ENCODE measurements around the gene MAML1.

The MAML1 gene

GRCh38 chr5:179795049-179795862, 62.6 kb downstream of the MAML1 start:
- TF ChIP-seq CTCF (conservative IDR thresholded peaks at IDR 0.05; ENCODE audit: low read depth, low read length), result no peak
- Histone ChIP-seq H3K9ac (peak overlapping the region; percentile 6; the same call in 1 of the 2 replicates), H3K36me3 (ENCODE audit: insufficient read depth) (no peaks in the 10 kb centered on the region), H3K4me3 (IDR thresholded peaks at IDR 0.05; ENCODE audit: insufficient read depth, low read depth, low read length) (no peak overlapping the region), H4K20me1 (ENCODE audit: insufficient read depth) (no peaks in the 10 kb centered on the region), H3K79me2 (ENCODE audit: insufficient read depth, low read depth) (no peaks in the 10 kb centered on the region), H3K27me3 (ENCODE audit: insufficient read depth, low read depth) (no peaks in the 10 kb centered on the region), H2AFZ (ENCODE audit: low read depth) (peak overlapping the region; percentile 41; the same call in 1 of the 2 replicates), H3K27ac (no peak overlapping the region), H3K4me1 (ENCODE audit: low read depth, poor library complexity, severe bottlenecking) (peaks cover 4% of the 10 kb centered on the region), H3K4me2 (peak overlapping the region; percentile 42)

GRCh38 chr5:179795863-179796833, 63.5 kb downstream of the MAML1 start:
- Histone ChIP-seq H3K4me1 (ENCODE audit: low read depth, poor library complexity, severe bottlenecking) (peaks cover 4% of the 10 kb centered on the region), H3K4me3 (IDR thresholded peaks at IDR 0.05; ENCODE audit: insufficient read depth, low read depth, low read length) (no peak overlapping the region), H3K9ac (peak overlapping the region; percentile 6; the same call in 1 of the 2 replicates), H2AFZ (ENCODE audit: low read depth) (peak overlapping the region; percentile 41; the same call in 1 of the 2 replicates), H3K27ac (no peak overlapping the region), H3K36me3 (ENCODE audit: insufficient read depth) (no peaks in the 10 kb centered on the region), H4K20me1 (ENCODE audit: insufficient read depth) (no peaks in the 10 kb centered on the region), H3K4me2 (peak overlapping the region; percentile 60), H3K27me3 (ENCODE audit: insufficient read depth, low read depth) (no peaks in the 10 kb centered on the region), H3K79me2 (ENCODE audit: insufficient read depth, low read depth) (no peaks in the 10 kb centered on the region)
- TF ChIP-seq CTCF (conservative IDR thresholded peaks at IDR 0.05; ENCODE audit: low read depth, low read length), result no peak; the same call in 1 of the 2 replicates

GRCh38 chr5:179796877-179797608, 64.4 kb downstream of the MAML1 start:
- no peak overlapping the region for H3K9ac ChIP-seq
- no peaks in the 10 kb centered on the region for H4K20me1 ChIP-seq (ENCODE audit: insufficient read depth)
- no peak overlapping the region for H2AFZ ChIP-seq (ENCODE audit: low read depth)
- peak overlapping the region; percentile 60; the same call in 1 of the 2 replicates for H3K4me2 ChIP-seq
- no peak overlapping the region for H3K27ac ChIP-seq
- no peaks in the 10 kb centered on the region for H3K27me3 ChIP-seq (ENCODE audit: insufficient read depth, low read depth)
- H3K36me3 ChIP-seq (ENCODE audit: insufficient read depth), result no peaks in the 10 kb centered on the region
- TF ChIP-seq CTCF (conservative IDR thresholded peaks at IDR 0.05; ENCODE audit: low read depth, low read length), result no peak
- no peaks in the 10 kb centered on the region for H3K79me2 ChIP-seq (ENCODE audit: insufficient read depth, low read depth)
- peaks cover 4% of the 10 kb centered on the region for H3K4me1 ChIP-seq (ENCODE audit: low read depth, poor library complexity, severe bottlenecking)
- no peak overlapping the region for H3K4me3 ChIP-seq (IDR thresholded peaks at IDR 0.05; ENCODE audit: insufficient read depth, low read depth, low read length)

- H3K36me3 ChIP-seq (ENCODE audit: insufficient read depth), result no peaks in the 10 kb centered on the region
- no peak overlapping the region for H3K4me2 ChIP-seq
- H3K27me3 ChIP-seq (ENCODE audit: insufficient read depth, low read depth), result no peaks in the 10 kb centered on the region
- H3K4me3 ChIP-seq (IDR thresholded peaks at IDR 0.05; ENCODE audit: insufficient read depth, low read depth, low read length), result no peak overlapping the region
- no peak overlapping the region for H3K27ac ChIP-seq
- peaks cover 4% of the 10 kb centered on the region for H3K4me1 ChIP-seq (ENCODE audit: low read depth, poor library complexity, severe bottlenecking)
- no peak overlapping the region for H2AFZ ChIP-seq (ENCODE audit: low read depth)
- no peak overlapping the region for H3K9ac ChIP-seq
- no peaks in the 10 kb centered on the region for H3K79me2 ChIP-seq (ENCODE audit: insufficient read depth, low read depth)
- no peak for TF ChIP-seq CTCF (conservative IDR thresholded peaks at IDR 0.05; ENCODE audit: low read depth, low read length)
- no peaks in the 10 kb centered on the region for H4K20me1 ChIP-seq (ENCODE audit: insufficient read depth)
These were observed 65.1 kb downstream of the MAML1 start for GRCh38 chr5:179797741-179798140.
